Sigmoid colon (tissue), 4 donors: Measurements from ENCODE around the gene IFITM10.

Source experiments
- EP300 ChIP-seq, 4 donors: sonication (generic); formaldehyde crosslinking; IDR thresholded peaks; one replicate each; pipeline ENCODE4 v1.6.1; 2017; ENCODE audit warnings: antibody characterized with exemption in 4 of 4
- POLR2A ChIP-seq, 2 donors: fragments of 450-650 bp; IDR thresholded peaks; one replicate each; pipeline ENCODE4 v1.6.1; 2016; ENCODE audit warnings: antibody characterized with exemption in 2 of 2, mild to moderate bottlenecking in 2 of 2, moderate library complexity in 2 of 2
- POLR2AphosphoS5 ChIP-seq, 4 donors: sonication (generic); formaldehyde crosslinking; IDR thresholded peaks; one replicate each; pipeline ENCODE4 v1.6.1; 2017; ENCODE audit warnings: antibody characterized with exemption in 4 of 4
- TF ChIP-seq, protein P1 (sequence below), 4 experiments: fragments of 450-650 bp in 3 of 4; fragments of 200-600 bp in 1 of 4; IDR thresholded peaks; one replicate each; pipeline ENCODE4 v1.5.1; 2016 to 2019; ENCODE audit warnings: antibody characterized with exemption in 4 of 4, mild to moderate bottlenecking in 3 of 4, moderate library complexity in 2 of 4

GRCh38 chr11:1738380-1738779 lies 12.0 kb downstream of the IFITM10 start:
- TF ChIP-seq POLR2A (IDR thresholded peaks at IDR 0.05), result no peak
- TF ChIP-seq, protein P1, sequence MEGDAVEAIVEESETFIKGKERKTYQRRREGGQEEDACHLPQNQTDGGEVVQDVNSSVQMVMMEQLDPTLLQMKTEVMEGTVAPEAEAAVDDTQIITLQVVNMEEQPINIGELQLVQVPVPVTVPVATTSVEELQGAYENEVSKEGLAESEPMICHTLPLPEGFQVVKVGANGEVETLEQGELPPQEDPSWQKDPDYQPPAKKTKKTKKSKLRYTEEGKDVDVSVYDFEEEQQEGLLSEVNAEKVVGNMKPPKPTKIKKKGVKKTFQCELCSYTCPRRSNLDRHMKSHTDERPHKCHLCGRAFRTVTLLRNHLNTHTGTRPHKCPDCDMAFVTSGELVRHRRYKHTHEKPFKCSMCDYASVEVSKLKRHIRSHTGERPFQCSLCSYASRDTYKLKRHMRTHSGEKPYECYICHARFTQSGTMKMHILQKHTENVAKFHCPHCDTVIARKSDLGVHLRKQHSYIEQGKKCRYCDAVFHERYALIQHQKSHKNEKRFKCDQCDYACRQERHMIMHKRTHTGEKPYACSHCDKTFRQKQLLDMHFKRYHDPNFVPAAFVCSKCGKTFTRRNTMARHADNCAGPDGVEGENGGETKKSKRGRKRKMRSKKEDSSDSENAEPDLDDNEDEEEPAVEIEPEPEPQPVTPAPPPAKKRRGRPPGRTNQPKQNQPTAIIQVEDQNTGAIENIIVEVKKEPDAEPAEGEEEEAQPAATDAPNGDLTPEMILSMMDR (IDR thresholded peaks at IDR 0.05), result no peak
- no peak for TF ChIP-seq EP300 (IDR thresholded peaks at IDR 0.05)
- no peak for TF ChIP-seq POLR2AphosphoS5 (IDR thresholded peaks at IDR 0.05)
